ENCODE data around the gene ARID1B.

ARID1B gene

GRCh38 chr6:157069585-157069984 is 292.4 kb downstream of the ARID1B start:
- no peak overlapping the region for H3K9ac ChIP-seq (ENCODE audit: low read length)
- peaks cover 19% of the 10 kb centered on the region for H3K4me1 ChIP-seq (ENCODE audit: control insufficient read depth, low read depth, low read length)
- no peak overlapping the region for H3K4me3 ChIP-seq (ENCODE audit: low read length)
- H3K36me3 ChIP-seq (ENCODE audit: control insufficient read depth, low read depth, low read length) = no peaks in the 10 kb centered on the region
- H3K27me3 ChIP-seq (ENCODE audit: control insufficient read depth, insufficient read depth, low read length) = no peaks in the 10 kb centered on the region
- H3K27ac ChIP-seq (ENCODE audit: low read length) = no peak overlapping the region
- H3K9me3 ChIP-seq (ENCODE audit: control insufficient read depth, low read depth, low read length) = no peaks in the 10 kb centered on the region

DNA sequence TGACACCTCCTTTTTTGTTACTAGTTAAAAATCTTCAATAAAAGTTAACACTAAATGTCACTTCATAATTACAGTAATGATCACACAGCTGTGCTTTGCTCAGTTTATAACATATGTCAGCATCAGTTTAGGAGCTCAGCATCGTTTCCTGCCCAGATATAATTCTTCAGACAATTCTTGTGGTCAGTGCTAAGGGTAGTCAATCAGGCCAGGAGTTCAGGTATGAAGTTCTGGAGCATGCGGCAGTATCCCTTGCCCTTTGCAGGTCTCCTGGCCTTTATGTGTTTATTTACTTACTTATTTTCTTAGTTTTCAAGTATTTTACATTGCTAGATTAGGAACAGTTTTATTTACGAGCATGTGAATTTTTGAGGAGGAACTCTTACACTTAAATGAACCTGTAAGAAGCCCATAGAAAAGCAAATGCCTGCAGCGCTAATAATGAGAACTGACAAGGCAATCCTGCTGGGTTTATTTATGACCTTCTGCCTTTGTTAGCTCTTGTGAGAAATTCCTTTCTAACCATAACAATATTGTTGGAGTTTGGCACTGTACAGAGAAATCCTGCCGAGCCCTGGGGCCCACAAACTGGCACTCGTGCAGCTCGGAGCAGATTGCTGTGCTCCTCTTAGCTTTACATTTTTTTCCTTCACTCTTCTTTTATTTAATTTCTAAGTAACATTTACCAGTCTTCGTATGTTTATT is 293.4 kb downstream of the ARID1B start:
- no peak overlapping the region for H3K4me3 ChIP-seq (ENCODE audit: low read length)
- no peak overlapping the region for H3K27ac ChIP-seq (ENCODE audit: low read length)

DNA sequence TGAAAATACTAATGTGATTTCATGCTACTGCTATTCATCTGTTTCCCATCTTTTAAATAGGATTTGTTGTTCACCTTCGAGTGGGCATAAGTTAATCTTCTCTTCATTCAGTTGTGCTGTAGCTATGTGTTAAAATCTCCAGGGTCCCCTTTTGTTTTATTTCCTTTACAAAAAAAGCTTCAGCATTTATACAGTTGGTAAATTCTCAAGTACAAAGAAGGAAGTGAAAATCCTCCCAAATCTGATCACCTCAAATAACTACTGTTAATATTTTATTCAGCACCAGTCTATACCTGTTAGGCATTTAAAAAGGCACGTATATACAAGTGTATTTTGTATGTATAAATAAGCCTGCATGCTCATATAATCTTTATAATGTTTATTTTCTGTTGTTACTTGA is 294.9 kb downstream of the ARID1B start:
- Histone ChIP-seq H3K4me1 (ENCODE audit: control insufficient read depth, low read depth, low read length) (peaks cover 16% of the 10 kb centered on the region), H3K27ac (ENCODE audit: low read length) (no peak overlapping the region), H3K36me3 (ENCODE audit: control insufficient read depth, low read depth, low read length) (no peaks in the 10 kb centered on the region)

More for the DNA sequence above, 293.4 kb downstream of the ARID1B start:
- H3K4me1 ChIP-seq (ENCODE audit: control insufficient read depth, low read depth, low read length) = peaks cover 19% of the 10 kb centered on the region
- H3K27me3 ChIP-seq (ENCODE audit: control insufficient read depth, insufficient read depth, low read length) = no peaks in the 10 kb centered on the region
- H3K9me3 ChIP-seq (ENCODE audit: control insufficient read depth, low read depth, low read length) = no peaks in the 10 kb centered on the region
- H3K36me3 ChIP-seq (ENCODE audit: control insufficient read depth, low read depth, low read length) = no peaks in the 10 kb centered on the region
- no peak overlapping the region for H3K9ac ChIP-seq (ENCODE audit: low read length)

GRCh38 chr6:157073596-157073995 is 296.4 kb downstream of the ARID1B start:
- Histone ChIP-seq H3K9ac (ENCODE audit: low read length) (no peak overlapping the region), H3K9me3 (ENCODE audit: control insufficient read depth, low read depth, low read length) (no peaks in the 10 kb centered on the region), H3K4me3 (ENCODE audit: low read length) (no peak overlapping the region), H3K4me1 (ENCODE audit: control insufficient read depth, low read depth, low read length) (peaks cover 28% of the 10 kb centered on the region), H3K27ac (ENCODE audit: low read length) (no peak overlapping the region), H3K36me3 (ENCODE audit: control insufficient read depth, low read depth, low read length) (no peaks in the 10 kb centered on the region), H3K27me3 (ENCODE audit: control insufficient read depth, insufficient read depth, low read length) (no peaks in the 10 kb centered on the region)

More for the DNA sequence above, 294.9 kb downstream of the ARID1B start:
- Histone ChIP-seq H3K9me3 (ENCODE audit: control insufficient read depth, low read depth, low read length) (no peaks in the 10 kb centered on the region), H3K9ac (ENCODE audit: low read length) (no peak overlapping the region), H3K4me3 (ENCODE audit: low read length) (no peak overlapping the region), H3K27me3 (ENCODE audit: control insufficient read depth, insufficient read depth, low read length) (no peaks in the 10 kb centered on the region)

- no peak overlapping the region for H3K27ac ChIP-seq (ENCODE audit: low read length)
Measured at GRCh38 chr6:157074969-157075368, 297.8 kb downstream of the ARID1B start.

DNA sequence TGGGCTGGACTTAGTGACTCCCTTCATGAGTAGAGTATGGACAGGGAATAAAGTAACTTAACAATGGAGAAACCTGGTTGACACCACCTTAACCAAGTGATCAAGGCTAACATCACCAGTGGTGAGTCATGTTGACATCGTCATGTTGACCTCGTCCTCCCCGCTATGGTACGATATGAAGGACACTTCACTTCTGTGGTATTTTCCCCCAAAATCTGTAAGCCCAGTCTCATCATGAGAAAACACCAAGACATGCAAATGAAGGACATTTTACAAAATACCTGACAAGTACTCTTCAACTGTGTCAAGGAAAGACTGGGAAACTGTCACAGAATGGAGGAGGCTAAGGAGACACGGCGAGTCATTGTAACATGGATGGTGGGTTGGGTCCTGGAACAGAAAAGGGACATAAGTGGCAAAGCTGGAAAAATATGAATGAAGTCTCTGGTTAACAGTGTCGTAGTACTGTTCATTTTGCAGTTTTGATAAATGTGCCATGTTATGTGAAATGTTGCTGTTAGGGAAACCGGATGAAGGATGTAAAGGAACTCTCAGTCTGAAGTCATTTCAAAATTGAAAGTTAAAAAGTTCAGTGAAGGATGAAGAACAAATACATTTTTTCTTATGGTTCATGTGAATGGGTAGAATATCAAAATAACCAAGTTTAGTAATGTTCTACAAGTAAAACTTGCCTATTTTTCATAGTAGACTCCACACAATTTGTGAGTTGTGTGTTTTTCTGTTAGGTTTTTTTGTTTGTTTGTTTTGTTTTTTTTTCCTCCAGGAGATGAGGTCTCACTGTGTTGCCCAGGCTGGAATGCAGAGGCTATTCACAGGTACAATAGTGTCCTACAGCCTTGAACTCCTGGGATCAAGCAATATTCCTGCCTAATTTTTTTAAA is 298.6 kb downstream of the ARID1B start:
- Histone ChIP-seq H3K36me3 (ENCODE audit: control insufficient read depth, low read depth, low read length) (no peaks in the 10 kb centered on the region), H3K27me3 (ENCODE audit: control insufficient read depth, insufficient read depth, low read length) (no peaks in the 10 kb centered on the region), H3K27ac (ENCODE audit: low read length) (no peak overlapping the region), H3K4me3 (ENCODE audit: low read length) (no peak overlapping the region), H3K9me3 (ENCODE audit: control insufficient read depth, low read depth, low read length) (no peaks in the 10 kb centered on the region), H3K9ac (ENCODE audit: low read length) (no peak overlapping the region), H3K4me1 (ENCODE audit: control insufficient read depth, low read depth, low read length) (peaks cover 20% of the 10 kb centered on the region)

More at GRCh38 chr6:157074969-157075368, 297.8 kb downstream of the ARID1B start:
- Histone ChIP-seq H3K4me3 (ENCODE audit: low read length) (no peak overlapping the region), H3K9ac (ENCODE audit: low read length) (no peak overlapping the region), H3K9me3 (ENCODE audit: control insufficient read depth, low read depth, low read length) (no peaks in the 10 kb centered on the region), H3K27me3 (ENCODE audit: control insufficient read depth, insufficient read depth, low read length) (no peaks in the 10 kb centered on the region), H3K4me1 (ENCODE audit: control insufficient read depth, low read depth, low read length) (peaks cover 23% of the 10 kb centered on the region), H3K36me3 (ENCODE audit: control insufficient read depth, low read depth, low read length) (no peaks in the 10 kb centered on the region)

- Histone ChIP-seq H3K4me1 (ENCODE audit: control insufficient read depth, low read depth, low read length) (peaks cover 21% of the 10 kb centered on the region), H3K27ac (ENCODE audit: low read length) (no peak overlapping the region)
Measured at GRCh38 chr6:157076451-157076822, 299.3 kb downstream of the ARID1B start.

DNA sequence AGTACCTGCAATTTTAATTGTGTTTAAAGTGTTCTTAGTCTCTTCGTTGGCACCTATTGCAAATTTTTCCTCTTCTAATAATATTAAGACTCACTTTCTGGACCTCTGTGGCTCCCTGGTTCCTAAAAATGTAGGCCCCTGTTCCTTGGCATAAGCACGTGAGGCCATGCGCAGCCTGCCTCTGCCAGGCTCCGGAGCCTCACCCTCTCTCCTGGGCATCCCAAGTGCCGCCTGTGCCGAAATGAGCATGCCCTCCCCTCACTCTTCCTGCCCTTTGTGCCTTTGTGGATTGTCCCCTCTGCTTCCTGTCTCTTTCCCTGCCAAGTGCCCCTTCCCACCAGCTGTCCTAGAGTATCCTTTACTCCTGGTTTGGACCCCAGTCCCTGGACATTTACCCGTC is 300.1 kb downstream of the ARID1B start:
- no peaks in the 10 kb centered on the region for H3K27me3 ChIP-seq (ENCODE audit: control insufficient read depth, insufficient read depth, low read length)
- H3K4me1 ChIP-seq (ENCODE audit: control insufficient read depth, low read depth, low read length) = peaks cover 21% of the 10 kb centered on the region
- H3K4me3 ChIP-seq (ENCODE audit: low read length) = no peak overlapping the region
- no peaks in the 10 kb centered on the region for H3K9me3 ChIP-seq (ENCODE audit: control insufficient read depth, low read depth, low read length)
- H3K27ac ChIP-seq (ENCODE audit: low read length) = no peak overlapping the region
- H3K9ac ChIP-seq (ENCODE audit: low read length) = no peak overlapping the region
- no peaks in the 10 kb centered on the region for H3K36me3 ChIP-seq (ENCODE audit: control insufficient read depth, low read depth, low read length)

More at GRCh38 chr6:157076451-157076822, 299.3 kb downstream of the ARID1B start:
- H3K4me3 ChIP-seq (ENCODE audit: low read length) = no peak overlapping the region
- no peak overlapping the region for H3K9ac ChIP-seq (ENCODE audit: low read length)
- no peaks in the 10 kb centered on the region for H3K36me3 ChIP-seq (ENCODE audit: control insufficient read depth, low read depth, low read length)
- no peaks in the 10 kb centered on the region for H3K27me3 ChIP-seq (ENCODE audit: control insufficient read depth, insufficient read depth, low read length)
- no peaks in the 10 kb centered on the region for H3K9me3 ChIP-seq (ENCODE audit: control insufficient read depth, low read depth, low read length)

GRCh38 chr6:157078326-157078725 is 301.1 kb downstream of the ARID1B start:
- no peaks in the 10 kb centered on the region for H3K9me3 ChIP-seq (ENCODE audit: control insufficient read depth, low read depth, low read length)
- H3K9ac ChIP-seq (ENCODE audit: low read length) = no peak overlapping the region
- H3K27me3 ChIP-seq (ENCODE audit: control insufficient read depth, insufficient read depth, low read length) = no peaks in the 10 kb centered on the region
- H3K36me3 ChIP-seq (ENCODE audit: control insufficient read depth, low read depth, low read length) = no peaks in the 10 kb centered on the region
- H3K27ac ChIP-seq (ENCODE audit: low read length) = no peak overlapping the region
- H3K4me1 ChIP-seq (ENCODE audit: control insufficient read depth, low read depth, low read length) = peaks cover 21% of the 10 kb centered on the region
- H3K4me3 ChIP-seq (ENCODE audit: low read length) = no peak overlapping the region

DNA sequence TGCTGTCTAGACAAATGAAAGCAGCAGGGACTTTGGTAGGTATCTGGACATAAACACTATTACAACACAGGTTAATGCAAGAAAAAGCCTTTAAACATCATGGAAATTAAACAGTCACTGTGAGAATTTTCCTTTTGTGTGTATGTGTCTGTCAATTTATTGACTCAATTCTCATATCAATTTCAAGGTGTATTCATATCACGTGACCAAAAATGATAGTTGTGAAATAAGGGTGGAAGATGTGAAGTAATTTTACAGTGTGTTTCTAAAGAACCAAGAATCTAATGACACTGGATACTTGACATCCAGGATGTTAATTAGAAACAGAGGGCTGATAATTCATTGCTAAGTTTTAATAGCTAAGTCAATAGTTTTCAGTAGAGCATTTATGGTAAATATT is 302.1 kb downstream of the ARID1B start:
- no peaks in the 10 kb centered on the region for H3K27me3 ChIP-seq (ENCODE audit: control insufficient read depth, insufficient read depth, low read length)
- H3K4me1 ChIP-seq (ENCODE audit: control insufficient read depth, low read depth, low read length) = peaks cover 21% of the 10 kb centered on the region
- H3K9ac ChIP-seq (ENCODE audit: low read length) = no peak overlapping the region
- H3K9me3 ChIP-seq (ENCODE audit: control insufficient read depth, low read depth, low read length) = no peaks in the 10 kb centered on the region
- H3K4me3 ChIP-seq (ENCODE audit: low read length) = no peak overlapping the region
- no peaks in the 10 kb centered on the region for H3K36me3 ChIP-seq (ENCODE audit: control insufficient read depth, low read depth, low read length)
- H3K27ac ChIP-seq (ENCODE audit: low read length) = no peak overlapping the region

- Histone ChIP-seq H3K27ac (ENCODE audit: low read length) (no peak overlapping the region), H3K9ac (ENCODE audit: low read length) (no peak overlapping the region), H3K36me3 (ENCODE audit: control insufficient read depth, low read depth, low read length) (peaks cover 2% of the 10 kb centered on the region), H3K4me1 (ENCODE audit: control insufficient read depth, low read depth, low read length) (peaks cover 21% of the 10 kb centered on the region), H3K9me3 (ENCODE audit: control insufficient read depth, low read depth, low read length) (no peaks in the 10 kb centered on the region), H3K27me3 (ENCODE audit: control insufficient read depth, insufficient read depth, low read length) (no peaks in the 10 kb centered on the region), H3K4me3 (ENCODE audit: low read length) (no peak overlapping the region)
Measured at GRCh38 chr6:157079771-157080170, 302.6 kb downstream of the ARID1B start.
